Right lobe of liver (tissue), 4 donors: ENCODE measurements around the gene MUSK.

Source experiments
- CTCF ChIP-seq, 4 donors: fragments of 200-600 bp in 3 of 4; fragments of 450-650 bp in 1 of 4; IDR thresholded peaks; one replicate each; pipeline versions ENCODE4 v1.5.1 to v1.8.0; 2016 to 2022; ENCODE audit warnings: antibody characterized with exemption in 4 of 4, mild to moderate bottlenecking in 2 of 4
- POLR2A ChIP-seq: fragments of 450-650 bp; IDR thresholded peaks from one replicate; pipeline ENCODE4 v1.6.1; 2017; ENCODE audit warnings: antibody characterized with exemption, mild to moderate bottlenecking
- donor health status: DM: no; HTN: no; CAD: no.
- donor health status: DM: no; HTN: no; CAD: no.
- donor health status: DM: no; HTN: yes; CAD: no.

- TF ChIP-seq CTCF (IDR thresholded peaks at IDR 0.05), result no peak
- TF ChIP-seq POLR2A, result no peak
Observed at GRCh38 chr9:110668570-110669167, at the start of gene MUSK.
